Adipocyte (in vitro differentiated cells): ENCODE results near the gene CILP2.

Source experiments
- DNase-seq: peaks from one replicate; pipeline ENCODE4 v3.0.0-alpha.2; 2015; ENCODE audit warnings: low read depth
- H3K27me3 ChIP-seq: replicated peaks from 2 replicates; pipeline ENCODE4 v1.7.0; 2013; ENCODE audit warnings: mild to moderate bottlenecking, low read length, moderate library complexity; ENCODE audit not compliant: control insufficient read depth, insufficient read depth
- H3K36me3 ChIP-seq: 2 replicates; pipeline ENCODE4 v1.7.0; 2013; ENCODE audit warnings: low read length, mild to moderate bottlenecking, moderate library complexity; ENCODE audit not compliant: control insufficient read depth, insufficient read depth, severe bottlenecking
- H3K4me1 ChIP-seq: 2 replicates; pipeline ENCODE4 v1.7.0; 2013; ENCODE audit warnings: mild to moderate bottlenecking, low read length, moderate library complexity; ENCODE audit not compliant: control insufficient read depth, insufficient read depth
- H3K4me3 ChIP-seq: 2 replicates; pipeline ENCODE4 v1.7.0; 2013; ENCODE audit warnings: mild to moderate bottlenecking, low read length, moderate library complexity
- H3K9ac ChIP-seq: 2 replicates; pipeline ENCODE4 v1.7.0; 2013; ENCODE audit warnings: mild to moderate bottlenecking, low read length, moderate library complexity
- H3K9me3 ChIP-seq: 2 replicates; pipeline ENCODE4 v1.7.0; 2013; ENCODE audit warnings: mild to moderate bottlenecking, low read length, moderate library complexity; ENCODE audit not compliant: control insufficient read depth

The CILP2 gene

GRCh38 chr19:19538061-19538784 lies at the start of gene CILP2:
Gene CILP2, plus strand, starts transcription at chr19:19538265. Its CDS starts 85 bp downstream, at chr19:19538350.
- peak; percentile 20 for DNase-seq
- Histone ChIP-seq H3K9me3 (no peaks in the 10 kb centered on the region), H3K4me3 (no peak within 1 kb of the TSS), H3K9ac (no peak within 1 kb of the TSS), H3K36me3 (no peaks in the 10 kb centered on the region), H3K4me1 (peaks cover 11% of the 10 kb centered on the region), H3K27me3 (peaks cover 30% of the 10 kb centered on the region)

GRCh38 chr19:19488875-19489690 lies 49.0 kb upstream of the CILP2 start:
- H3K4me1 ChIP-seq: peaks cover 33% of the 10 kb centered on the region
- H3K27me3 ChIP-seq: no peaks in the 10 kb centered on the region
- no peaks in the 10 kb centered on the region for H3K9me3 ChIP-seq
- peak; percentile 90 for DNase-seq
- H3K36me3 ChIP-seq: peaks cover 18% of the 10 kb centered on the region
- peak overlapping the region; percentile 84 for H3K9ac ChIP-seq
- peak overlapping the region; percentile 76 for H3K4me3 ChIP-seq

GRCh38 chr19:19489804-19490204 lies 48.3 kb upstream of the CILP2 start:
- DNase-seq: no peak
- Histone ChIP-seq H3K4me3 (peak overlapping the region; percentile 76), H3K27me3 (no peaks in the 10 kb centered on the region), H3K9ac (peak overlapping the region; percentile 84), H3K4me1 (peaks cover 32% of the 10 kb centered on the region), H3K36me3 (peaks cover 25% of the 10 kb centered on the region), H3K9me3 (no peaks in the 10 kb centered on the region)

- peak overlapping the region; percentile 84 for H3K9ac ChIP-seq
- peak; percentile 92 for DNase-seq
- H3K36me3 ChIP-seq: peaks cover 26% of the 10 kb centered on the region
Measured at GRCh38 chr19:19490214-19490968, 47.7 kb upstream of the CILP2 start.

GRCh38 chr19:19491321-19492025 lies 46.6 kb upstream of the CILP2 start:
- no peak for DNase-seq
- Histone ChIP-seq H3K27me3 (no peaks in the 10 kb centered on the region), H3K36me3 (peaks cover 31% of the 10 kb centered on the region), H3K9ac (no peak overlapping the region), H3K9me3 (no peaks in the 10 kb centered on the region), H3K4me3 (no peak overlapping the region), H3K4me1 (peaks cover 22% of the 10 kb centered on the region)

More at GRCh38 chr19:19490214-19490968, 47.7 kb upstream of the CILP2 start:
- Histone ChIP-seq H3K9me3 (no peaks in the 10 kb centered on the region), H3K4me1 (peaks cover 26% of the 10 kb centered on the region), H3K4me3 (peak overlapping the region; percentile 76), H3K27me3 (no peaks in the 10 kb centered on the region)

- Histone ChIP-seq H3K9me3 (no peaks in the 10 kb centered on the region), H3K9ac (no peak overlapping the region), H3K4me1 (peaks cover 22% of the 10 kb centered on the region), H3K36me3 (peaks cover 35% of the 10 kb centered on the region), H3K4me3 (no peak overlapping the region), H3K27me3 (no peaks in the 10 kb centered on the region)
- DNase-seq: no peak
Measured at GRCh38 chr19:19492026-19492610, 45.9 kb upstream of the CILP2 start.

GRCh38 chr19:19493841-19494546 lies 44.1 kb upstream of the CILP2 start:
- Histone ChIP-seq H3K4me3 (no peak overlapping the region), H3K36me3 (peaks cover 47% of the 10 kb centered on the region), H3K9me3 (no peaks in the 10 kb centered on the region), H3K9ac (no peak overlapping the region), H3K4me1 (peaks cover 13% of the 10 kb centered on the region), H3K27me3 (no peaks in the 10 kb centered on the region)
- DNase-seq: no peak

GRCh38 chr19:19495614-19496603 lies 42.2 kb upstream of the CILP2 start:
- Histone ChIP-seq H3K4me1 (no peaks in the 10 kb centered on the region), H3K4me3 (no peak overlapping the region), H3K27me3 (no peaks in the 10 kb centered on the region), H3K9me3 (no peaks in the 10 kb centered on the region), H3K36me3 (peaks cover 65% of the 10 kb centered on the region), H3K9ac (no peak overlapping the region)
- no peak for DNase-seq

GRCh38 chr19:19498255-19498991 lies 39.6 kb upstream of the CILP2 start:
- H3K9me3 ChIP-seq: no peaks in the 10 kb centered on the region
- H3K4me3 ChIP-seq: no peak overlapping the region
- no peak overlapping the region for H3K9ac ChIP-seq
- H3K27me3 ChIP-seq: no peaks in the 10 kb centered on the region
- no peak for DNase-seq
- H3K4me1 ChIP-seq: no peaks in the 10 kb centered on the region
- peaks cover 81% of the 10 kb centered on the region for H3K36me3 ChIP-seq
